Kidney glomerular epithelial cell (primary cell): Measurements from ENCODE around the gene DNM3.

ENCODE experiments used
- DNase-seq: peaks from one replicate; lab custom pipeline; 2025; lab: John Stamatoyannopoulos, UW

The DNM3 gene

GRCh38 chr1:172394811-172395210, 553.5 kb downstream of the DNM3 start:
- no peak for DNase-seq

GRCh38 chr1:172395576-172395975, 554.3 kb downstream of the DNM3 start:
- DNase-seq = no peak

- DNase-seq = peak; percentile 34
Observed at GRCh38 chr1:172397221-172397620, 555.9 kb downstream of the DNM3 start.

- no peak for DNase-seq
Observed at GRCh38 chr1:172397633-172398032, 556.3 kb downstream of the DNM3 start.

GRCh38 chr1:172398193-172398592, 556.9 kb downstream of the DNM3 start:
- no peak for DNase-seq

- peak; percentile 91 for DNase-seq
Observed at GRCh38 chr1:172398970-172399755, 557.9 kb downstream of the DNM3 start.

- DNase-seq = no peak
Observed at GRCh38 chr1:172399756-172400721, 558.7 kb downstream of the DNM3 start.

GRCh38 chr1:172400722-172401105, 559.4 kb downstream of the DNM3 start:
- DNase-seq = no peak

GRCh38 chr1:172401477-172401876, 560.2 kb downstream of the DNM3 start:
- no peak for DNase-seq

GRCh38 chr1:172401892-172402291, 560.6 kb downstream of the DNM3 start:
- DNase-seq = no peak

GRCh38 chr1:172402878-172403569, 561.7 kb downstream of the DNM3 start:
- DNase-seq = no peak

GRCh38 chr1:172404121-172404520, 562.8 kb downstream of the DNM3 start:
- no peak for DNase-seq

- DNase-seq = no peak
Observed at GRCh38 chr1:172405912-172406311, 564.6 kb downstream of the DNM3 start.

- no peak for DNase-seq
Observed at GRCh38 chr1:172406968-172407367, 565.7 kb downstream of the DNM3 start.

- no peak for DNase-seq
Observed at GRCh38 chr1:172408958-172409357, 567.7 kb downstream of the DNM3 start.

GRCh38 chr1:172410027-172410426, 568.7 kb downstream of the DNM3 start:
- no peak for DNase-seq

GRCh38 chr1:172411791-172412338, 570.6 kb downstream of the DNM3 start:
- no peak for DNase-seq

- DNase-seq = peak; percentile 26
Observed at GRCh38 chr1:172414331-172414730, 573.0 kb downstream of the DNM3 start.

GRCh38 chr1:172416496-172417035, 575.3 kb downstream of the DNM3 start:
- DNase-seq = no peak

GRCh38 chr1:172417557-172417956, 576.3 kb downstream of the DNM3 start:
- peak; percentile 93 for DNase-seq

GRCh38 chr1:172420385-172420784, 579.1 kb downstream of the DNM3 start, which contains the start of gene C1orf105:
TSS of gene C1orf105 (plus strand) at chr1:172420685. CDS start at chr1:172420886, 201 bp downstream.
- DNase-seq = no peak
